ENCODE data around the gene ITGA3.

Gene ITGA3

GRCh38 chr17:50112694-50113093, 56.8 kb downstream of the ITGA3 start:
- DNase-seq, result no peak

- DNase-seq, result no peak
Measured at GRCh38 chr17:50113624-50114320, 57.9 kb downstream of the ITGA3 start.

DNA sequence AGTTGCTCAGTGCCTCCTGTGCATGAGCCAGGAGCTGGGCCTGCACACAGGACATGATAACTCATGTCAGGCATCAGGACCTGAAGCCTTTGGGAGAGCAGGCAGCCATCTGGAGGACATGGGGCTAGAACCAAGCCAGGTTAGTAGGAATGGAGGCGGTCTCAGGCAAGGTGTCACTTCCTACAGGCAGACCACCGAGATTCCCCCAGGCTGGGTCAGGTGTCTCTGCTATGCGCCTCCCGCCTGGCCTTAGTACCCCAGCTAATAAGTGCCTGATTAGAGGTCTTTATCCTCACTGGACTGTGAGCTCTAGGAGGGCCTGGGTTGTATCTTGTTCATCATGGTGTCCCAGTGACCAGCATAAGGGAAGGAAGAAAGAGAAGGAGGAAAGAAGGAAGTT, 58.5 kb downstream of the ITGA3 start:
- no peak for DNase-seq

GRCh38 chr17:50114849-50115357, 59.0 kb downstream of the ITGA3 start:
- DNase-seq, result peak in 1 of 2 donors; percentile 26

GRCh38 chr17:50115756-50116155, 59.8 kb downstream of the ITGA3 start:
- no peak for DNase-seq

GRCh38 chr17:50117202-50118051, 61.5 kb downstream of the ITGA3 start:
- DNase-seq, result peak; percentile 62 to 73

DNA sequence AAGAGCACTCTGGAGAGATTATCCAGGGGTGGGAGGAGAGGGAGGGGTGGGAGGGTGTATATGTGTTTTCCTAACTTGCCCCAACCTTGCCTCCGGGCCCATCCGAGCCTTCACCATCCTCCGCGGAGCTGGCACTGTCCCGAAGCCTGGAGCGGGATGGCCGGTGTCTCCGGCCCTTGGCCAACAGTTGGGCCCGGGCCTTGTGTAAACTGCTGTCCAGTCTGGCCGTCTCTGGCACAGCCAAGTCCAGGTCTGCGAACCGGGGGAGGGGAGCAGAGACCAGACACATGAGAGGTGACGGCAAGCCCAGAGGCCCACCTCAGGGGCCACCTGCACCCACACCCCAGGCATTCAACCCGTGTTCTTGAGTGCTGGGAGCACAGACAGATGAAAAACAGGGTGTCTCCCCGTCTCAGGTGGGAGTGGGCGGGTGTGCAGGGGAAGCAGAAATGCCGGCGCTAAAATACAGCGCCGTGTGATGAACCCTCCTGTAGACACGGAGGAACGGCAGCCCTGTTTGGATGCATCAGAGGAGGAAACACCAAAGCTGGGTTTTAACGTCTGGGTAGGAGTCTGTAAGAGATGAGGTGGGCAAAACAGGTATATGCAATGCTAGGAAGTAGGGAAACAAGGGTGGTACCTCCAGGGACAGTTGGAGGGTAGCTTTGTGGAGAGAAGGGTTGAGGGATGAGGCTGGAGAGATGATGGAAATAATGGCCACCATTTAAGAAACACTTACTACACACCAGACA, 62.3 kb downstream of the ITGA3 start:
- DNase-seq, result no peak

- no peak for DNase-seq
Measured at GRCh38 chr17:50118828-50119218, 62.9 kb downstream of the ITGA3 start.

- DNase-seq, result no peak
Measured at GRCh38 chr17:50120475-50121253, 64.8 kb downstream of the ITGA3 start.

GRCh38 chr17:50122945-50123344, 67.0 kb downstream of the ITGA3 start:
- DNase-seq, result no peak

DNA sequence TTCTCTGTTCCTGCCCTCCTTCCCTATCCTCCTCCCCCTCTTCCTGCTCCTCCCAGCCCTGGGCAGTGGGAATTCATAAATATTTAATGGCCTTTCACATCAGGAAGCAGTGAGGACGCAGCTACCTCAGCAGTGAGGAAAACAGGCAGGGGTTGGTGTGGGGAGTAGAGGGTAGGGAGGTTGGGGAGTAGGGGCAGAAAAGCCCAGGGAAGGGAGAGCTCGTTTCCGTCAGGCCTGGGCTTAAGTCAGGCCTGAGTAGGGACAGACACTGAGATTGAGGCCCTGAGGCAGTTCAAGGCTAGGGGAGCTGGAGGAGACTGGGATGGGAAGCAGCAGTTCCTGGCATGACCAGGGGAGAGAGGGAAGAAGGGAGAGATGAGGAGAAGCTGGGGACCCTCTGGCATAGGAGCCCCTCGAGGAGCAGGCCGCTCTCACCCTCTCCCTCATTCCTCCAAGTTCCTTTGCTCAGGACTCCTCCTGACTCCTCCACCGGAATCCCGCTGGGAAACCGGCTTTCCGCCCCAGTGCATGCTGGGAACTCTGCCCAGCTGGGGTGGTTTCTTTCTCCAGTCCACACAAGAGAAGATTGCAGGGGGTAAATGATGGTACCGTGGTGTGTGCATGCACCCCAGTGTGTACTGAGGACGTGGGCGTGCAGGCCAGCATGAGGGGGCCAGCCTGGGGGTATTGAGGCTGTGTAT, 67.9 kb downstream of the ITGA3 start:
- no peak for DNase-seq

DNA sequence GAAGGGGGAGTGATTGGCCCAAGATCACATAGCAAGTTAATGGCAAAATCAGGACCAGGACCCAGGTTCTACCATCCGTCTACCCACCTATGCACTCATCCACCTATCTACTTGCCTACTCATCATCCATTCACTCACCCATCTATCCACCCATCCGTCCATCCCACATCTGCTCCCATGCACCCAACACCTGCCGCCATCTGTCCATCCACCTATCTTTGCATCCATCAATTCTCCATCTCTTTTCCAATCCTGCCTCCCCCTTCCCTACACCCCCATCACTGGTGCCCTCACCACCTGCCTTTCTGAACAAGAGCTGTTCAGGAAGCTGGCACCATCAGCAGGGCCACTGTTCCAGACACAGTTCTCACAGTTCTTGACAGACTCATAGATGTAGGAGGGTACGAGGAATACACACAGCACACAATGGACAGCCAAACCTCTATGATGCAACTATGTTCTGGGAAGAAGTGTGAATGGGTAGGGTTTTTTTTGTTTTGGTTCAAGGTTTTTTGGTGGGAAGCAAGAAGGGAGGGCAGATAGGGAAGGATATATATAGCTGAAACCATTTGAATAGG, 69.6 kb downstream of the ITGA3 start:
- no peak for DNase-seq

GRCh38 chr17:50127697-50128361, 71.9 kb downstream of the ITGA3 start:
- no peak for DNase-seq

GRCh38 chr17:50128441-50129352, 72.8 kb downstream of the ITGA3 start:
- DNase-seq, result no peak

- DNase-seq, result no peak
Measured at GRCh38 chr17:50129353-50129727, 73.4 kb downstream of the ITGA3 start.

- DNase-seq, result peak; percentile 40 to 41
Measured at GRCh38 chr17:50129728-50130558, 74.0 kb downstream of the ITGA3 start, which contains the start of gene SAMD14. Gene SAMD14 (minus strand): TSS chr17:50130160. CDS start chr17:50124959, 5,201 bp downstream.

GRCh38 chr17:50130559-50131305, 74.8 kb downstream of the ITGA3 start:
- DNase-seq, result no peak

All from stimulated activated CD4-positive, alpha-beta T cell treated with anti-CD3 and anti-CD28 coated beads, Interleukin-2, amount 100 ng/mL, for 24 hours (primary cell).